Measurements from ENCODE around the gene COL19A1. TPM values are rescaled to one million over a fixed set of nuclear protein-coding genes. Genes with fewer than 3 reads are reported as not detected.
A peak's percentile ranks its signal among the peaks of the same experiment; 100 is the strongest.

The COL19A1 gene
- total and polyA plus RNA-seq, 9 of the 15 experiments (the other 6 are each of a cell fraction or from before 2014, with no cell fraction given) = not detected

GRCh38 chr6:69914015-69914485 lies 47.7 kb downstream of the COL19A1 start (continued):
- TF ChIP-seq TRIM25 (IDR thresholded peaks at IDR 0.05; ENCODE audit: borderline replicate concordance) (no peak), ZNF695 (CRISPR knock-in tag; IDR thresholded peaks at IDR 0.05) (no peak), MEIS2 (IDR thresholded peaks at IDR 0.05; ENCODE audit: partially characterized antibody) (no peak)

- Histone ChIP-seq H3K4me2 (ENCODE audit: insufficient read depth, low read length) (no peak overlapping the region), H3K36me3 (ENCODE audit: control insufficient read depth, insufficient read depth, low read length) (no peaks in the 10 kb centered on the region), H3K4me3 (no peak overlapping the region), H3K27ac (ENCODE audit: extremely low read depth, low read depth, low read length) (no peak overlapping the region), H2AFZ (ENCODE audit: low read depth, low read length) (no peak overlapping the region), H3K27me3 (ENCODE audit: control insufficient read depth in 2 of 2, insufficient read depth in 2 of 2, low read length in 2 of 2) (0 out of 5 replicates have a peak, but pooled peaks cover 0 to 5% of the 10 kb centered on the region in 2 experiments), H4K20me1 (replicated peaks; ENCODE audit: control insufficient read depth, insufficient read depth, low read length) (no peaks in the 10 kb centered on the region), H3K79me2 (ENCODE audit: control insufficient read depth, insufficient read depth, low read length) (no peaks in the 10 kb centered on the region), H3K9me3 (replicated peaks; ENCODE audit: control insufficient read depth, insufficient read depth, low read depth, low read length) (no peaks in the 10 kb centered on the region), H3K9me1 (ENCODE audit: control insufficient read depth, insufficient read depth, low read length) (no peaks in the 10 kb centered on the region), H3K4me1 (replicated peaks in 1 of 2; ENCODE audit: control insufficient read depth in 2 of 2, insufficient read depth in 2 of 2, low read length in 2 of 2) (no peaks in the 10 kb centered on the region), H3K9ac (ENCODE audit: insufficient read depth in 1 of 2, low read depth in 2 of 2, low read length in 2 of 2) (no peak overlapping the region)
- no peak for FAIRE-seq
- ChIA-PET POLR2A (no interaction called here), CTCF (ENCODE audit: low intra/inter-chr PET ratio) (no interaction called here)
- in situ Hi-C loops (cut with MboI) = no loop called here
- TF ChIP-seq MLX (CRISPR knock-in tag; conservative IDR thresholded peaks at IDR 0.05) = no peak
- TF ChIP-seq TFE3 (CRISPR knock-in tag; IDR thresholded peaks at IDR 0.05) = peak; percentile 66
- intact Hi-C loops (cut with micrococcal nuclease) = no loop called here
- no peak for ATAC-seq
- BruUV-seq (replicated peaks) = no TSS peak
- WGBS (ENCODE audit: insufficient coverage, low coverage, missing lambda C conversion rate) = 11% methylated on average over 2 of the region's 2 CpGs
- DNase-seq (ENCODE audit: extremely low read depth in 1 of 4, low spot score in 3 of 4) = no peak
Observed at GRCh38 chr6:69915346-69915745, 49.0 kb downstream of the COL19A1 start.
